Ovary (tissue), 3 donors: ENCODE data around the gene CUTA.

Experiments used
- CTCF ChIP-seq, 3 donors: fragments of 450-650 bp in 2 of 3; fragments of 200-600 bp in 1 of 3; IDR thresholded peaks; one replicate each; pipeline versions ENCODE4 v1.5.1 to v1.8.0; 2016 to 2022; ENCODE audit warnings: antibody characterized with exemption in 3 of 3, mild to moderate bottlenecking in 1 of 3
- EP300 ChIP-seq: sonication (generic); formaldehyde crosslinking; IDR thresholded peaks from one replicate; pipeline ENCODE4 v1.6.1; 2017; ENCODE audit warnings: antibody characterized with exemption
- POLR2A ChIP-seq: fragments of 450-650 bp; IDR thresholded peaks from one replicate; pipeline ENCODE4 v1.6.1; 2017; ENCODE audit warnings: antibody characterized with exemption, mild to moderate bottlenecking, moderate library complexity
- donor health status: DM: no; HTN: no; CAD: no.

- TF ChIP-seq CTCF (IDR thresholded peaks at IDR 0.05) (no peak), EP300 (no peak), POLR2A (no peak)
These were observed 23.6 kb upstream of the CUTA start for GRCh38 chr6:33441457-33441856.
